Stimulated activated CD8-positive, alpha-beta memory T cell treated with anti-CD3 and anti-CD28 coated beads, Interleukin-12 subunit alpha, Interleukin-12 subunit beta, amount 100 ng/mL, for 24 hours (primary cell): ENCODE data around the gene MTCL1.

Experiments used
- DNase-seq: peaks from one replicate; pipeline ENCODE4 v3.0.0-alpha.2; 2020; ENCODE audit errors: extremely low read depth

MTCL1 gene

GRCh38 chr18:8705238-8705960 is at the start of gene MTCL1:
Gene MTCL1, plus strand, starts transcription at chr18:8705556. Its CDS starts 105 bp downstream, at chr18:8705661.
- no peak for DNase-seq

GRCh38 chr18:8656232-8656631 is 49.1 kb upstream of the MTCL1 start:
- DNase-seq = no peak

DNA sequence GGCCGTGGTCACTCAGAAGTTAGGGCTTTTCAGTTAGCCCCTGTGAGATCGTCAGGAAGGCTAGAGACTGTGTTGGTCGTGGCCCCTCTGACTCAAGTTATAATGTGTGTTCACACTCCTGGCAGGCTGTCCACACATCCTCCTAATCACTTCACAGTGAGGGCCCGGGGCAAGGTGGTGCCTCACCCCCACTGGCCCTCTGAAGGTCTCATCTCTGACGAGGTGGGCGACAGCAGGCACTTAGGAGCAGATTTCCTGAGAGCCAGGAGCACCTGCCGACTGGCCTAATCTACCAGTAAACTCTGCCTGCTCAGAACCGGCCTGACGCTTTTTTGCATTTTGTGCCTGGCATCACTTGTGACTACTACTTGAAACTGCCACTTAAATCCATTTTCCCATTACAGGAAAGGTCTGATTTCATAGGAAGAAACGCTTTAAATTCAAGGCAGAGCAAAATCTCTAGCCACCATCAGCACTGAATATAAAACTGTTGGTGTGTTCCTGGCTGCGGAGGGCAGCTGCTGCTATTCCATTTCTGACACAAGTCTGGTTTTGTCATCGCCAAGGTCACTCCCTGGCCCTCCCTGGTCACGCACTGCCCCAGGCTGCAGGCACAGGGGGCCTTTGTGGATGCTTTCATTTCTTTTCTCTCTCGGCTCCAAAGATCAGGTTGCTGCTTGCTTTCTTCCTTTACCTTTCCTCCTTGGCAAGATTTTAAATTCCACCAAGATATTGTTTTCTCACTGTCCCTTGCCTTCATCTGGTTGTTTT is 48.1 kb upstream of the MTCL1 start:
- no peak for DNase-seq

- no peak for DNase-seq
Measured at GRCh38 chr18:8657873-8658470, 47.4 kb upstream of the MTCL1 start.

DNA sequence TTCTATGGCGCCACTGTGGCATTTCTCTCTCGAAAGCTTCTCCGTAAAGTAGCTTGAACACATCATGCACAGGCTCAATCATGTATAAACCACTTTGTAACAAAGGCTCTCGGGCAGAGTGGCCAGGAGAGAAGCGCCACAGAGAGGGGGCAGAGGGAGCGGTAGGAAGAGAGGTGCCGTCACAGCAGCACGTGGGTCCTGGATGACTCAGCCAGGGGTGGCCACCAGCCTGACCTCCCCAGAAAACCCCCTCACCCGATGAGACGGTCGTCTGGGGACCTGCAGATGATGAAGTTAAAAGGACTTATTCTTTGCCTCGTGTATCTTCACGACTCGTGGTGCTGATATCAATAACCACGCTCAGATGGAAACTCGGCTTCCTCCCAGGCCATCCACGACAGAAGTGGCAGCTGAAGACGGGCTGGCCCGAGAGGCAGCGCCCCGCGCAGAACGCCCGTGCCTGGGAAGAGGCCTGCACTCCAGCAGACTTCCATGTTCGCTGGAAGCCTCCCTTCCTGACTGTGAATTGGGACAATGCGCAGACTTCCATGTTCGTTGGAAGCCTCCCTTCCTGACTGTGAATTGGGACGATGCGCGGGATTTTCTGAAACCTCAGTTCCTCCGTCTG is 46.4 kb upstream of the MTCL1 start:
- DNase-seq = no peak

- no peak for DNase-seq
Measured at GRCh38 chr18:8659609-8660242, 45.6 kb upstream of the MTCL1 start.

DNA sequence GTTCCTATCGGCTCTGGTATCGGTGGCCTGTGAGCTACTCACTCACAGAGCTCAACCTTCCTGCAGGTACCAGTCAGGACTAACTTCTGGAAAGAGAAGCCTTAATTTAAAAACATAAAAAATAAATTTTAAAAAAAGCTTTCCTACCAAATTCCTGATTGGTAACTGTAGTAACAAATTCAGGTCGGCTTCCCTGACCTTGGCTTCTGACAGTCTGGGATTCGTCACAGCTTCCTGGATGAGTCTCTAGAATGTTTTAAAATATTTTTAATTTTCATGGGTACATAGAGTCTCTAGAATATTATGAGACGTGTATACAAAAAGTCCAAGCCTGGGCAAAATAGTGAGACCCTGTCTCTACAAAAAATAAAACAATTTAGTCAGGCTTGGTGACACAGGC is 45.0 kb upstream of the MTCL1 start:
- DNase-seq = no peak

GRCh38 chr18:8661754-8662559 is 43.4 kb upstream of the MTCL1 start:
- DNase-seq = no peak

GRCh38 chr18:8662560-8663255 is 42.6 kb upstream of the MTCL1 start:
- DNase-seq = no peak

DNA sequence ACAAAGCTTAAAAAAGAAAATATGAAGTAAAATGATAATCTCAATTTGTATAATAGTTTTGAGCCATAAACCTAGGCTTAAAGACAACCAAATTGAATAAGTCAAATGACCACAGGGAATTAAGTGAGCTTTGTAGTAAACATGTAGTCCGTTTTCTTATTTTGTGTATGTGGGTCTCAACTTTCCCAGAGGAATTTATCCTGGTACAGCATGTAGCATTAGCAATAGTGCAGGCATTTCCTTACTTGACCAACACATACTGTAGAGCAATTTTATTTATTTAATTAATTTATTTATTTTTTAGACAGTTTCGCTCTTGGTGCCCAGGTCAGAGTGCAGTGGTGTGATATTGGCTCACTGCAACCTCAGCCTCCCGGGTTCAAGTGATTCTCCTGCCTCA is 37.5 kb upstream of the MTCL1 start:
- DNase-seq = no peak

DNA sequence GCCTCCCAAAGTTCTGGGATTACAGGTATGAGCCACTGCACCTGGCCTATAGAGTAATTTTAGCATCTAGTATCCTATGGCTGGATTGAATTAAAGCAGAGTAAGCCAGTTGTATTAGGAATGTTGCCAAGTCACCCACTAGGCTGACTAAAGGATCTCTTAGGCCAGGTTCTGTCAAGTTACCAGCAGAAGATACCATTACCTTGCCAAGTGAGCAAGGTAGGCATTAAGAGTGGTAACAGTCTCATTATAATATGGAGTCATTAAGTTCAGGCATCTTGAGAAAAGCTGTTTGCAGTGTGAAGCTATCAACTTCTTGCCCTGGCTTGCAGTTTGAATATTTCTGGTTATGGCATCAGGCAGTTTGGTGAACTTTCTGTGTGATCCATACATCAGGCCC is 37.0 kb upstream of the MTCL1 start:
- DNase-seq = no peak

DNA sequence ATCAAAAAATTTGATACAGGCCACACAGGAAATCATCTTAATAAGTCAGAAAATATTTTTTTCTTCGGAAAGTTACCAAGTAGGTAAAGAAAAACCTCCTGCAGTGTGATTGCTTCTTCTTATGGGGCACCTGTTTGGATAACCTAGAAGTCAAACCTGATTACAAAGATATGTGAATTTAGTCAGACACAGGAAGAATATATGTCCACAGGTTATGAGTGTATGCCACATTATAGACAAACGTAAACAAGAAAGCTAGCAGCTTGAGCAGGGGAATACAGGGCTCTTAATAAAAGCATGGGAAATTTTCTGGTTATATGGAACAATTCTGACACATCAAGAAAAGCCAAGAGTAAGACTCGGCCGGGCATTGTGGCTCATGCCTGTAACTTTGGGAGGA is 35.8 kb upstream of the MTCL1 start:
- no peak for DNase-seq

GRCh38 chr18:8673256-8674209 is 31.8 kb upstream of the MTCL1 start:
- no peak for DNase-seq

DNA sequence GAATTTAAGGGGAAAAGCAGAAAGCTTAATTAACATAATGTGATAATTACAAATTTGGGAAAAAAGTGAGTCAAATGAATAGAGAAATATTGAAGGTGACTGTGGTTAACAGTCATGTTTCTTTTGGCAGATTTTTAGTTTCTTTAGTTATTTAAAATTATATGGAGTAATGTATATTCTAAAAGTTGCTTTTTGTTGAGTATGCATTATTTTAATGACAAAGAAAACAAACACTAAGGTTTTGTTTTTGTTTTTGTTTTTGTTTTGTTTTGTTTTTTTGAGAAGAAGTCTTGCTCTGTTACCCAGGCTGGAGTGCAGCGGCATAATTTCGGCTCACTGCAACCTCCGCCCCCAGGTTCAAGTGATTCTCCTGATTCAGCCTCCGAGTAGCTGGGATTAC is 30.3 kb upstream of the MTCL1 start:
- no peak for DNase-seq

DNA sequence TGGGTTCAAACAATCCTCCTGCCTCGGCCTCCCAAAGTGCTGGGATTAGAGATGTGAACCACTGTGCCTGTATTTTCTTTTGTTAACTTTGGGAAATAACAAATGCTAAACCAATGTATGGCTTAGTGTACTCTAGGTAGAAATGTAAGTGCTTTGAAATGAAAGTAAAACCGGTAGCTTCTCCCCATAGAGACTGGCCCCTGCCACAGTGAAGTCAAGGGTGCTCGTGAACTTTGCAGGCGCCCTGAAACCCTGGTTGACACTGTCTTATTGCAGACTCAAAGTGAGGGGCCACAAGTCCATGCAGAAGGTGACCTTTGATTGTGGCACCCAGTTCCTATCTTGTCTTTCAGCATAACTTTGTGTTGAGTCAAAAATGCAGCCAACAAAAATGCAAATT is 24.2 kb upstream of the MTCL1 start:
- DNase-seq = no peak

- no peak for DNase-seq
Measured at GRCh38 chr18:8684577-8684976, 20.8 kb upstream of the MTCL1 start.

DNA sequence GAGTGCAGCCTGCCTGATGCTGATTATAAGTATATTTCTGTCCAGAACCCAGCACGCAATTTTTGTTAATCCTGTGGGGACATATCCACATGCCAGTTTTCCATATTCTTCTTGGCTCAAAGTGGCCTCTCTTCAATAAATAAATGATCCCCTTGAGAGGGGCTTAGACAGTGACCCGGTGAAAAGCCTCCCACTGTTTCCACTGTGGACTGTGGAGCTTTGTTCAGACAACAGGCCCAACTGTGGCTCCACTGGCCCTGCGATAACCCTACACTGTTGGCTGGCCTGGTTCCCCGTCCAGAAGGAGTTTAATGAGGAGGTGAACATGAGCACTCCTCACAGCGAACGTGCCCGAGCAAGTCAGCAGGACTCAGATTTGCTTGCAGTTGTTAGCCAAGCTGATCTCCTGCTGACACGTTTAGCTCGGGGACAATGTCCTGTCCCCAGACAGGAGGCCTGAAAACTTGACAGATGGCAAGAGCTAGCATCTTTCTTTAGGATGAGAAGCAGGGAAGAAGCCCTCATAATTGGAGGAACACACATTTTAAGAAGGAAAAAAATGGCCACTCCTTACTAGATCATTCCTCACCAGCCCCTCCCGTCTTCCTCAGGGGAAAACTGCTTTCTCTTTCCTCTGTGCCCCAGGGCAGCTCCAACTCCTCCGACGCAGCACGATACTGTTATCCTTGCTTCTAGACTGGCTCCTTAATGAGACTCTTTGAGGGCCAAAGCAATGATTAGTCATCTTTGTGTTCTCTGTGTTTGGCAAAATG is 20.0 kb upstream of the MTCL1 start:
- DNase-seq = no peak

DNA sequence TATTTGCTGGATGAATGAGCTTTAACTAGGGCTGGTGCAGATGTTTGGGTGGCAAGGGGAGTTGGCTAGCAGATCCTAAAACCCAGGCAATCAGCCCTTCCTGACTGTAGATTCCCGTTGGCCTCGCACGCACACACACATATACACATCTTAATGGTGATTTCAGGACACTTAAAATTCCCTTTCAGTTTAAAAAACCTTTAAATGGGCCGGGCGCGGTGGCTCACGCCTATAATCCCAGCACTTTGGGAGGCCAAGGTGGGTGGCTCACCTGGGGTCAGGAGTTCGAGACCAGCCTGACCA is 19.5 kb upstream of the MTCL1 start:
- no peak for DNase-seq

DNA sequence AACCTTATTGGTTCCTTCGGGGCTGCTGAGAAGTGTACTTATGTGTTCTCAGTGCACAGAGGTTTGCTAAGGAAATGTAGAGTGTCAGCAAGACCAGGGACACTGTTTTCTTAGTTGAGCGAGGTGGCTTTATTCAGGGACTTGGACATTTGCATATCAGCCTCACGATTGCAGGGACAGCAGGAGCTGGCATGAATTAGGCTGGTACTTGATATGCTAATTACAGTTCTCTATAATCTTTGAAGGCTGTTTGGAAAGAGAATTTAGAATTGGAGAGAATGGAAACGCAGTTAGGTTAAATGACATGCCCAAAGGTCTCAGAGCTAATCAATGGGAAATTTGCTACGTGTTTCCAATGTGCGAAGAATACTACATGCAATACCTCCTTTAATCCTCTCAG is 18.7 kb upstream of the MTCL1 start:
- no peak for DNase-seq
